ENCODE data around the gene UBE2E2. TPM values are rescaled to one million over a fixed set of nuclear protein-coding genes. Genes with fewer than 3 reads are reported as not detected.

The UBE2E2 gene
- total RNA-seq, 1 experiment from 2014 or later, result 64.3 TPM

- H3K27ac Mint-ChIP-seq (ENCODE audit: low read depth, unreplicated experiment), result no peak overlapping the region
- intact Hi-C loops (cut with micrococcal nuclease), result loop anchor here (10.0 kb wide), 1 partner anchor 128 kb away; no protein-coding TSS in a partner anchor
- peaks cover 6% of the 10 kb centered on the region for H3K9me3 Mint-ChIP-seq (ENCODE audit: unreplicated experiment)
- no TSS peak for BruUV-seq (replicated peaks)
- no peak overlapping the region for H3K4me3 Mint-ChIP-seq (ENCODE audit: unreplicated experiment)
- TF ChIP-seq CTCF (IDR thresholded peaks at IDR 0.05; ENCODE audit: unreplicated experiment), result no peak
- no peaks in the 10 kb centered on the region for H3K4me1 Mint-ChIP-seq (ENCODE audit: insufficient read depth, unreplicated experiment)
- CTCF ChIA-PET, result no interaction called here
- DNase-seq (ENCODE audit: unreplicated experiment), result no peak
- POLR2A ChIA-PET, result interaction anchor here (0.8 kb wide), 1 partner anchor 251 kb away, joined by 3 read pairs; no protein-coding TSS in a partner anchor
- H3K27me3 Mint-ChIP-seq (ENCODE audit: insufficient read depth, unreplicated experiment), result no peaks in the 10 kb centered on the region
- peaks cover 5% of the 10 kb centered on the region for H3K36me3 Mint-ChIP-seq (ENCODE audit: insufficient read depth, unreplicated experiment)
Observed at GRCh38 chr3:23592961-23593931, 390.1 kb downstream of the UBE2E2 start.

GRCh38 chr3:23594066-23594465 is 390.9 kb downstream of the UBE2E2 start:
- no peak overlapping the region for H3K27ac Mint-ChIP-seq (ENCODE audit: low read depth, unreplicated experiment)
- DNase-seq (ENCODE audit: unreplicated experiment), result no peak
- H3K4me3 Mint-ChIP-seq (ENCODE audit: unreplicated experiment), result no peak overlapping the region
- peaks cover 6% of the 10 kb centered on the region for H3K9me3 Mint-ChIP-seq (ENCODE audit: unreplicated experiment)
- POLR2A ChIA-PET, result interaction anchor here (0.7 kb wide), 1 partner anchor 204 kb away, joined by 3 read pairs; no protein-coding TSS in a partner anchor
- CTCF ChIA-PET, result no interaction called here
- intact Hi-C loops (cut with micrococcal nuclease), result loop anchor here (10.0 kb wide), 1 partner anchor 129 kb away; no protein-coding TSS in a partner anchor
- no peak for TF ChIP-seq CTCF (IDR thresholded peaks at IDR 0.05; ENCODE audit: unreplicated experiment)
- peaks cover 3% of the 10 kb centered on the region for H3K4me1 Mint-ChIP-seq (ENCODE audit: insufficient read depth, unreplicated experiment)
- no TSS peak for BruUV-seq (replicated peaks)
- no peaks in the 10 kb centered on the region for H3K27me3 Mint-ChIP-seq (ENCODE audit: insufficient read depth, unreplicated experiment)
- H3K36me3 Mint-ChIP-seq (ENCODE audit: insufficient read depth, unreplicated experiment), result peaks cover 9% of the 10 kb centered on the region

- BruUV-seq (replicated peaks), result no TSS peak
- ChIA-PET CTCF (no interaction called here), POLR2A (interaction anchor here (0.7 to 0.9 kb wide), 3 partner anchors 14 to 203 kb away, joined by 3 read pairs; no protein-coding TSS in a partner anchor)
- Mint-ChIP-seq H3K27me3 (ENCODE audit: insufficient read depth, unreplicated experiment) (no peaks in the 10 kb centered on the region), H3K4me1 (ENCODE audit: insufficient read depth, unreplicated experiment) (peaks cover 9% of the 10 kb centered on the region), H3K36me3 (ENCODE audit: insufficient read depth, unreplicated experiment) (peaks cover 9% of the 10 kb centered on the region), H3K9me3 (ENCODE audit: unreplicated experiment) (peaks cover 6% of the 10 kb centered on the region), H3K27ac (ENCODE audit: low read depth, unreplicated experiment) (no peak overlapping the region), H3K4me3 (ENCODE audit: unreplicated experiment) (no peak overlapping the region)
- intact Hi-C loops (cut with micrococcal nuclease), result loop anchor here (10.0 kb wide), 1 partner anchor 130 kb away; no protein-coding TSS in a partner anchor
- TF ChIP-seq CTCF (IDR thresholded peaks at IDR 0.05; ENCODE audit: unreplicated experiment), result no peak
- no peak for DNase-seq (ENCODE audit: unreplicated experiment)
Observed at GRCh38 chr3:23594894-23595670, 392.0 kb downstream of the UBE2E2 start.

All from MCF 10A (cell line).